Activated CD8-positive, alpha-beta T cell treated with anti-CD3 and anti-CD28 coated beads for 36 hours (primary cell): ENCODE data around the gene NEDD4L. TPM values are rescaled to one million over a fixed set of nuclear protein-coding genes. Genes with fewer than 3 reads are reported as not detected.
A peak's percentile ranks its signal among the peaks of the same experiment; 100 is the strongest.

ENCODE experiments used
- ATAC-seq: fragments of 200-7000 bp; cut with Tn5 transposase; one replicate; pipeline ENCODE4 v1.10.0; 2021; ENCODE audit warnings: mild to moderate bottlenecking, moderate library complexity
- CTCF ChIA-PET: fragments of 350-600 bp; sonication (Branson Sonifier 250); formaldehyde crosslinking; loops from one replicate; lab custom pipeline; 2021; ENCODE audit warnings: antibody characterized with exemption; lab: Charles Lee
- POLR2A ChIA-PET: fragments of 350-600 bp; sonication (Branson Sonifier 250); formaldehyde crosslinking; loops from one replicate; lab custom pipeline; 2021; ENCODE audit warnings: antibody characterized with exemption; lab: Charles Lee
- DNase-seq: peaks from one replicate; pipeline ENCODE4 v3.0.0-alpha.2; 2020
- H3K27ac Mint-ChIP-seq: one replicate; pipeline ENCODE4 v1.8.0; 2021; ENCODE audit warnings: mild to moderate bottlenecking, mixed read lengths
- H3K27me3 Mint-ChIP-seq: one replicate; pipeline ENCODE4 v1.8.0; 2021; ENCODE audit warnings: mixed read lengths
- H3K36me3 Mint-ChIP-seq: one replicate; pipeline ENCODE4 v1.8.0; 2021; ENCODE audit warnings: low read depth, mixed read lengths
- H3K4me1 Mint-ChIP-seq: one replicate; pipeline ENCODE4 v1.8.0; 2021; ENCODE audit warnings: low read depth, mixed read lengths
- H3K4me3 Mint-ChIP-seq: one replicate; pipeline ENCODE4 v1.8.0; 2021; ENCODE audit warnings: mild to moderate bottlenecking, moderate library complexity, mixed read lengths
- H3K9me3 Mint-ChIP-seq: one replicate; pipeline ENCODE4 v1.8.0; 2021; ENCODE audit warnings: mixed read lengths
- CTCF ChIP-seq: fragments of 200-600 bp; IDR thresholded peaks from one replicate; pipeline ENCODE4 v1.8.0; 2022; ENCODE audit warnings: antibody characterized with exemption, mild to moderate bottlenecking
- intact Hi-C: fragments of 100-400 bp; cut with micrococcal nuclease; formaldehyde crosslinking; loops from one replicate; pipeline ENCODE4 v1.10.0; 2022
- total RNA-seq, 2 experiments: library from RNA; stranded (reverse); gene quantifications; one replicate each; pipeline ENCODE4 v1.2.3, GENCODE V29; 2021

The NEDD4L gene
- total RNA-seq, 2 experiments from 2014 or later: 7.5 to 8.5 TPM

DNA sequence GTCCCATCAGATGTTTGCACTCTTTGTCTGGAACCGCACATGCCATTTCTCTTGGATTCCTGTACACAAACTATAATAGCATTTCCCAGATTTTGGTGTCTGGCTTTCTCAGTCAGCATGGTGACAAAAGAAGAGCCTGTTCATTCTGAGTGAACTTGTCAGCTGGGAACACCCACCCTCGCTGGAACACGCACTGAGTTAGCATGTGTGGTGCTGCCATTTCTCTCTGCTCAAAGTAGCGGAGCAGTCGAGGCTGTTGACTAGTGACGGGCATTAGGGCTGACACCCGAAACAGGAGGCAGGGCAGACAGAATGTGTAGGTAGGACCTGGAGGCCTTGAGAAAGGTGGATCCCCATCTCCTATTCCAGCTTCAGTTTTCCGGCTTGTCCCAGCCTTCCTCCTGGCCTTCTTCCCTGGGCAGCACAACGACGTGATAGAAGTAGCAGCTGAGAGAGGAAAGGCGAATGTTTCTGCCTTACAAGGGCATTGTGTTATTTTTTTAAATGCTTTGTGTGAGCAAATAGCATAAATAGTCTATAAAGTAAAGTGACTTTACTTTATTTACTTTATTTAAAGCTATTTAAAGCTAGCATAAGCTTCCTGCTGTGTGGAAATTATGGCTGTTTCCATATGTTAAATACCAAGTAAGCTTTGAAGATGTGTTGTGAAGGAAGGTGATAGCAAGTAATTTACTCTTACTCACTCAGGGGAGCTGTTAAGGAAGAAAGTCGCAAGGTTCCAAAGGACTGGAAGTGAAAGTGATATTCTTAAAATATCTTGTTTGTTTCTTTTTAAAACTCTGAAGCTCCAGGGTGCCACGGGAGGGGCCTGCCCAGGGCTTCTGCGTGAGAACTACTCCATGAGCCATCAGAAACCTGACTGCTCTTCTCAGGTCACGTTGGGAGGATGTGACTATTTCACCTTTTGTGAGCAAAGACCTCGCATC, 272.6 kb downstream of the NEDD4L start:
- H3K27me3 Mint-ChIP-seq: no peaks in the 10 kb centered on the region
- ChIA-PET POLR2A (interaction anchor here (0.7 kb wide), 1 partner anchor 9 kb away, joined by 3 read pairs; no protein-coding TSS in a partner anchor), CTCF (interaction anchor here (0.7 to 1.1 kb wide), 4 partner anchors 9 to 16 kb away, joined by 3 to 4 read pairs (median 3); no protein-coding TSS in a partner anchor)
- peaks cover 14% of the 10 kb centered on the region for H3K4me1 Mint-ChIP-seq
- intact Hi-C loops: no loop called here
- H3K27ac Mint-ChIP-seq: no peak overlapping the region
- ATAC-seq: peak; percentile 75
- no peak overlapping the region for H3K4me3 Mint-ChIP-seq
- no peaks in the 10 kb centered on the region for H3K9me3 Mint-ChIP-seq
- H3K36me3 Mint-ChIP-seq: no peaks in the 10 kb centered on the region
- no peak for TF ChIP-seq CTCF
- peak; percentile 53 for DNase-seq

GRCh38 chr18:58319719-58320118, 275.7 kb downstream of the NEDD4L start:
- ChIA-PET POLR2A (no interaction called here), CTCF (no interaction called here)
- no peaks in the 10 kb centered on the region for H3K36me3 Mint-ChIP-seq
- ATAC-seq (no peak), DNase-seq (no peak)
- H3K27ac Mint-ChIP-seq: no peak overlapping the region
- intact Hi-C loops: no loop called here
- TF ChIP-seq CTCF: no peak
- H3K4me1 Mint-ChIP-seq: peaks cover 15% of the 10 kb centered on the region
- H3K27me3 Mint-ChIP-seq: no peaks in the 10 kb centered on the region
- no peaks in the 10 kb centered on the region for H3K9me3 Mint-ChIP-seq
- H3K4me3 Mint-ChIP-seq: no peak overlapping the region

DNA sequence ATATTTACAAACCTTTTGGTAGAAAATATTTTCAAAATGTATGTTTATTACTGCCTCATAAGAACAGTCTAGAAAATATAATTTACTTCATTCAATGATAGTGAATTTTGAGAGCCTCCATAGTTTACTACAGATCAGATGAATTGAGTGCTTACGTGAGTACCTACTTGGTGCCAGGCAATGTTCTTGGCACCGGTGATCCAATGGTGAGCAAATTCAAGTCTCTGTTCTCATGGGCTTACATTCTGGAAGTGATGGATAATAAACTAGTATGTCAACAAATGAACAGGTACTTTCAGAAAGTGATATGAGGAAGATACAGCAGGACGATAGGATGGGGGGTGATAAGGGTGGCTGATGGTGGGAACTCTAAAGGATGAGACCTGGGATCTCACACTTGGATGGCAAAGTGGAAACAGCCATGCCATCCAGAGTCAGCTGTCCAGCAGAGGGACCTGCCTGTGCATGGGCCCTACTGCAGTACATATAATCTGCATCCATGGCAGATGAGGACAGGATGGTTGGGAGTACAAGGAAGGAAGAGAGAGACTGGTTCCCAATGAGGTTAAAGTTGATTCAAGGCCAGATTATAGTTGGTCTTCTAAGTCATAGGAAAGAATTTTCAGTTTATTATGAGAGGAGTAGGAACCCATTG, 277.0 kb downstream of the NEDD4L start:
- Mint-ChIP-seq H3K36me3 (no peaks in the 10 kb centered on the region), H3K4me1 (peaks cover 15% of the 10 kb centered on the region), H3K27me3 (no peaks in the 10 kb centered on the region), H3K27ac (no peak overlapping the region), H3K4me3 (no peak overlapping the region), H3K9me3 (no peaks in the 10 kb centered on the region)
- intact Hi-C loops: no loop called here
- POLR2A ChIA-PET: no interaction called here
- CTCF ChIA-PET: interaction anchor here (0.9 to 1.1 kb wide), 8 partner anchors 10 to 185 kb away, joined by 3 to 7 read pairs (median 4); no protein-coding TSS in a partner anchor
- no peak for TF ChIP-seq CTCF
- DNase-seq (no peak), ATAC-seq (no peak)

DNA sequence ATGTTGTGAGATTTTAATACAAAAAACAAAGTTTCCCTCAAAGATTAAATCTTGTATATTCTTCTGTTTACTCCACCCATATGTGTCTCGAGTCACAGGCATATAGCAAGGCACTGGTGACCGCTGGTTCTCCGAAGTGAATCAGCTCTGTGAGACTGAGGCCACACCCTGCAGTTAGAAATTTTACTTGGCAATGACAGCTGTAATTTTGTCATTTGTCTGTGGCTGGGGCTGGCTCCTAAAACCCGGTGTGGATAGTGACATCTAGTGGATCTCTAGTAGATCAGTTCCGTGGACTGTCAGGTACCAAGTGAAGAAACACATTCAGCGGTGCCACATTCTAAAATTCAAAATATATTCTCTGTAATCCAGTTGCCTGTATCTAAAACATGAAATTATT, 278.0 kb downstream of the NEDD4L start:
- H3K27ac Mint-ChIP-seq: no peak overlapping the region
- intact Hi-C loops: no loop called here
- ATAC-seq (peak; percentile 96), DNase-seq (peak; percentile 68)
- H3K9me3 Mint-ChIP-seq: no peaks in the 10 kb centered on the region
- ChIA-PET CTCF (interaction anchor here (0.6 to 1.1 kb wide), 15 partner anchors 8 to 480 kb away, joined by 3 to 13 read pairs (median 3); no protein-coding TSS in a partner anchor), POLR2A (no interaction called here)
- no peaks in the 10 kb centered on the region for H3K27me3 Mint-ChIP-seq
- peak; percentile 39 for TF ChIP-seq CTCF
- no peak overlapping the region for H3K4me3 Mint-ChIP-seq
- H3K4me1 Mint-ChIP-seq: peaks cover 13% of the 10 kb centered on the region
- H3K36me3 Mint-ChIP-seq: no peaks in the 10 kb centered on the region
